ENCODE results near the gene F11. TPM values are rescaled to one million over a fixed set of nuclear protein-coding genes. Genes with fewer than 3 reads are reported as not detected.
"Not testable (repeated sequence)": the region's sequence is repeated elsewhere in the genome, so short reads cannot be mapped to it uniquely, and the experiment has no call there.

F11 gene
- total RNA-seq, 2 experiments from 2014 or later: not detected

DNA sequence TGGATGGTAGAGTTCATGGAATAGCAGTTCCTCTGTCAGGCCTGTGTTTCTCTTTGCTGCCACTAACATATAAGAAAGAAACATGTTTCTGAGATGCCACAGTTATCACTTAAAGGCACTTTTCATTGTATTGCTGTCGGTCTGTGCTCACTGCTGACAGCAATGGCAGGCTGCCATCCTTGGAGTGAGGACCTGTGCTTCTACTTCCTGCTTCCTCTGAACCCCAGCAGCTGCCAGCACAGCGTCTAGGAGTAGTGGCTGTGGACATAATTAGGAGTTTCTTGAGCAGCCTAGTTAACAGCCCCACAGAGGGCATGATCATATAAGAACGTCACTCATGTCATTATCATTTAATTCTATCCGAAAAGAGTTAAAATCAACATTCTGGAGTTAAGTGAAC is 30.5 kb downstream of the F11 start:
- Mint-ChIP-seq H3K4me3 (no peak overlapping the region), H3K9me3 (no peaks in the 10 kb centered on the region), H3K4me1 (ENCODE audit: low read depth) (peaks cover 2% of the 10 kb centered on the region), H3K36me3 (ENCODE audit: low read depth) (no peaks in the 10 kb centered on the region), H3K27me3 (ENCODE audit: low read depth) (peaks cover 33% of the 10 kb centered on the region), H3K27ac (no peak overlapping the region)
- no peak for DNase-seq
- intact Hi-C loops (cut with micrococcal nuclease): loop anchor here (5.0 kb wide), 2 partner anchors 176 to 426 kb away; partner anchors contain the start of gene FAT1
- CTCF ChIA-PET: interaction anchor here (0.6 to 2.5 kb wide), 7 partner anchors 59 to 354 kb away, joined by 3 to 28 read pairs (median 3); no protein-coding TSS in a partner anchor

DNA sequence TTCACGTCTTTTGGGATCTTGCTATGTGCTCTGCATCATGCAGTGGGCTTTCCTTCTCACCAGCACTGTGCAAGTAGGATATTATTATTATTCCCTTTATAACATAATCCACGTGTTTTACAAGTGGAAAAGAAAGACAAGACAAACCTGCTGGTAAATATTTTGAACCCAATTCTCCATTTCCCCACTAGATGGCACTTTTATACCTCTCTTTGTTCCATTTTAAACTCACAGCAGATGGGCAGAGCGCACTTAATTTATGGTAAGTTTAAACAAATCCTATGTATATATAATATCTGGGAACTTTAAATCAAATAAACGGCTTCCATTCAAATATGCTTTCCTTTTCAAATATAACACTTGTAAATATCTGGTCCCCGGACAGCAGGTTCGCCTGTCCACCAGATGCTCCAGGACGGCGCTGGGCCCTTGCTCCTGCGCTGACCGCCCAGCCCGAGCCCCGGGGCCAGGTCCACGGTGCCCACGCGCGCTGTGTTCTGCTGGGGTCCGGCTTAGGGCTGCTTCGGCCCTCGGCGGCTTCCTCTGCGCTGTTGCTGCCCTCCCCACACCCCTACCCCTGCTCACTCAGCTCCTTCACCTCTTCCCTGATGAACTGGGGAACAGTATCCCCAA is 31.1 kb downstream of the F11 start:
- Mint-ChIP-seq H3K9me3 (no peaks in the 10 kb centered on the region), H3K27ac (no peak overlapping the region), H3K4me3 (no peak overlapping the region), H3K4me1 (ENCODE audit: low read depth) (peaks cover 2% of the 10 kb centered on the region), H3K36me3 (ENCODE audit: low read depth) (no peaks in the 10 kb centered on the region), H3K27me3 (ENCODE audit: low read depth) (peaks cover 33% of the 10 kb centered on the region)
- CTCF ChIA-PET: interaction anchor here (0.5 to 2.7 kb wide), 5 partner anchors 163 to 354 kb away, joined by 3 to 28 read pairs (median 4); no protein-coding TSS in a partner anchor
- intact Hi-C loops (cut with micrococcal nuclease): loop anchor here (1.0 to 5.0 kb wide), 3 partner anchors 175 to 425 kb away; partner anchors contain the start of gene FAT1
- DNase-seq: no peak

DNA sequence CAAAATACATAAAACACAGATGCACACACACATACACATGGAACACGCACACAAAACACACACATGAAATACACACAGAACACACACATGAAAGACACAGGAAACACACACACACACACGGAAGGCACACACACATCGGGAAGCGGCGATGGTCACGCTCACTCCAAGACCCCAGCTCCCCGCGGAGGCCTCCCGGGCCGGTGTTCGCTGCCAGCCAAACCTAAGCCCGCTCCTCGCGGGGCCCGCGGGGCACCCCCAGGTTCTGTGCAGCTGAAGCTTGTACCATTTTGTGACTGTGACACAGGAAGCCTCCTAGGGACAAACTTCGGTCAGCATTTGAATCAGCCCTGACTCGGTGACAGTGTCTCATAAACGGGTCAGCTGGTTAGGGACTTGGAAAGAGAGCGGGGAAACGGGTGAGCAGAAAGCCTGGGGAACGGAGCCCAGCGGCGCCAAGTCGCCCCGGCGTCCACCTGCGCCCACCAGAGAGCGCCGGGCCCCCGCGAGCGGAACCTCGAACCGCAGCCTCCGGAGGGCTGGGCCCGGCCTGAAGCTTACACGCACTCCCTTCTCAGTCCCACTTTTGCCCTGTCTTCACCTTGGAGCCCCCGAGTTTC is 32.1 kb downstream of the F11 start:
- H3K36me3 Mint-ChIP-seq (ENCODE audit: low read depth): no peaks in the 10 kb centered on the region
- H3K4me3 Mint-ChIP-seq: no peak overlapping the region
- H3K27ac Mint-ChIP-seq: no peak overlapping the region
- intact Hi-C loops (cut with micrococcal nuclease): loop anchor here (5.0 kb wide), 2 partner anchors 174 to 424 kb away; partner anchors contain the start of gene FAT1
- peaks cover 2% of the 10 kb centered on the region for H3K4me1 Mint-ChIP-seq (ENCODE audit: low read depth)
- H3K27me3 Mint-ChIP-seq (ENCODE audit: low read depth): peaks cover 30% of the 10 kb centered on the region
- DNase-seq: peak; percentile 10
- CTCF ChIA-PET: interaction anchor here (0.5 to 2.7 kb wide), 2 partner anchors 162 to 289 kb away, joined by 3 to 14 read pairs; no protein-coding TSS in a partner anchor
- no peaks in the 10 kb centered on the region for H3K9me3 Mint-ChIP-seq

DNA sequence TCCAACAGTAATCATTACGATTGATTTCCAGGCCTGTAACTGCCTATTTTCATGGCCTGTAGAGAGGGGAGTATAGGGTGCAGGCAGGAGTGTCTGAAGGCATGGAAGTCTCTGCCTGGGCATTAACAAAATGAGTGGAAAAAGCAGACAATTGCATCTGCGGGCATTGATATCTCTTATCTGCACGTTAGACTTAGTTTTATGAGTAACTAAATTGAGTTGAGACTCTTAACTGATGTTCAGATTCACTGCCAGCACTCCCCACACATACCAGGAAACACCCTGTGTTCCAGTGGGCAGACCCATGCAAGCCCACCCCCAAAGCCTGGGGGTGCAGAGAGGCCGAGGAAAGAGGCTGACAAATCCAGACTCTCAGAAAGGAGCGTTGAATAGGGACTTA is 33.3 kb downstream of the F11 start:
- CTCF ChIA-PET: interaction anchor here (2.7 kb wide), 1 partner anchor 288 kb away, joined by 14 read pairs; no protein-coding TSS in a partner anchor
- Mint-ChIP-seq H3K36me3 (ENCODE audit: low read depth) (no peaks in the 10 kb centered on the region), H3K27ac (no peak overlapping the region), H3K27me3 (ENCODE audit: low read depth) (peaks cover 29% of the 10 kb centered on the region), H3K9me3 (no peaks in the 10 kb centered on the region), H3K4me3 (no peak overlapping the region), H3K4me1 (ENCODE audit: low read depth) (peaks cover 2% of the 10 kb centered on the region)
- intact Hi-C loops (cut with micrococcal nuclease): loop anchor here (5.0 kb wide), 2 partner anchors 173 to 423 kb away; partner anchors contain the start of gene FAT1
- no peak for DNase-seq

DNA sequence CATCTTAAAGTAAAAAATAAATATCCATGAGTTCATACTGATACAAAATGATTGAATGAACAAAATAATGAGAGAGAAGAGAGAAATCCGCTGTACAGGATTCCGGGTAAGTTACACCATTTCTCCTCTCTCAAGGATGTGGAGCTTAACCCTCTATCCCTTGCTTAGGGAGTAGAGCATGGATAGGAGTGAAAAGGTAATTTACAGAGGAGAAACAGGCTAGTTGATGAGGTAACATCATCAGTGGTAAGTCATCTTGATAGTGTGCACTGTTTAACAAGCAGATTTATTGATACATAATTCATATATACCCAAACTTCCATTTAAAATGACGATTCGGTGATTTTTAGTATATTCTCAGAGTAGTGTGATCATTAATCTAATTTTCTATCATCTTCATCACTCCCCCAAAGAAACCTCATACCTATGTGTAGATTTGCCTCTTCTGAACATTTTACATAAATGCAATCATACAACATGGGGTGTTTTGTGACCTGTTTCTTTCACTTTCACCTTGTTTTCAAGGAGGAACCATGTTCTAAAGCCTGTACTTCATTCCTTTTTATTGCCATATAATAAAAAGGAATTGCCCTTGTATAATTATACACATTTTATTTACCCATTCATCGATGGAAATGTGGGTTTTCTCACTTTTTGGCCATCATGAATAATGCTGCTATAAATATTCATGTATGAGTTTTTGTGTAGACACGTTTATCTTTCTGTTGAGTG is 34.8 kb downstream of the F11 start:
- intact Hi-C loops (cut with micrococcal nuclease): no loop called here
- CTCF ChIA-PET: no interaction called here
- Mint-ChIP-seq H3K36me3 (ENCODE audit: low read depth) (no peaks in the 10 kb centered on the region), H3K27me3 (ENCODE audit: low read depth) (peaks cover 41% of the 10 kb centered on the region), H3K4me1 (ENCODE audit: low read depth) (peaks cover 2% of the 10 kb centered on the region), H3K4me3 (no peak overlapping the region), H3K27ac (no peak overlapping the region), H3K9me3 (no peaks in the 10 kb centered on the region)
- no peak for DNase-seq

DNA sequence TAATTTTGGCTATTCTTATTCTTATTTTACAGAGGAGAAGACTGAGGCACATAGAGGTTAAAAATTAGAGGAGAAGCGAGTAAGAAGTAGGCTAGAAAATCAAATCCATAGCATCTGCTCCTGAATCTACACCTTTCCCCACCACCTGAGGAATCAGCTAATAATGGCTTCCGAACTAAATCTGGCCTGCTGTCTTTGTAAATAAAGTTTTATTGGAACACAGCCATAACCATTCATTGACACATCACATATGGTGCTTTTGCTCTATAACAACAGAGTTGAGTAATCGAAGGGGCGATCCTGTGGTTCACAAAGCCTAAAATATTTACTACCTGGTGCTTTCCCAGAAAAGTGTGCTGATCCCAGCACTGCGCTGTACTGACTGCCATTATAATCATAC is 38.2 kb downstream of the F11 start:
- DNase-seq: no peak
- Mint-ChIP-seq H3K9me3 (no peaks in the 10 kb centered on the region), H3K4me3 (no peak overlapping the region), H3K36me3 (ENCODE audit: low read depth) (no peaks in the 10 kb centered on the region), H3K4me1 (ENCODE audit: low read depth) (no peaks in the 10 kb centered on the region), H3K27me3 (ENCODE audit: low read depth) (peaks cover 37% of the 10 kb centered on the region), H3K27ac (no peak overlapping the region)
- intact Hi-C loops (cut with micrococcal nuclease): no loop called here
- CTCF ChIA-PET: no interaction called here

DNA sequence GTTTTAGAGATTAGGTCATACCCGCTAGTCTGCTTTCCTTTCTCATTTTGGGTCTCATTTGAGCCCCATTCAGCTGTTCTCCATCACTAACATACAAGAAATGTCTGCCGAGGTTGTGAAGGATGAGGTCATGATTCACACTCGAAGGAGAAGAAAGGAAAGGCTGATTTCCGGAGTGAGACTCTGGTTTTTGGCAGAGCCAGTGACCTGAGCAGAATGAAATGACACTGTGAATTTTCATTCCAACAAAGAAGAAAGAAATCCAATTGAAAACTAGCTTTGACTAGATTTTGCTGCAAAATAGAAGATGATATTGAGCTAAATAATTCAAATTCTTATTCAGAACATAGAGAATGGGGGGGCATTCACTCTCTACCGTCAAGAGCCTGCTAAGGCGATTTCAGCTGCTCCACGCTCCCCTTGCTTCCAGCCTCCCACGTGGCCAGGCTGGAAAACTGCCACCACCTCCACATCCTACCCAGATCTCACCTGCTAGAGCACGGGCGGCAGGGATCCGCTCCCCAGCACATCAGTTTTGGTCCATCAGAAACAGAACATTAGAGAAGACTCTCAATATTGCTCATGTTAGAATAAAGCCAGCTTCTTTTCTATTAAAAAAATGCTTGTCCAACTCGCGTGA is 39.0 kb downstream of the F11 start:
- H3K4me1 Mint-ChIP-seq (ENCODE audit: low read depth): no peaks in the 10 kb centered on the region

DNA sequence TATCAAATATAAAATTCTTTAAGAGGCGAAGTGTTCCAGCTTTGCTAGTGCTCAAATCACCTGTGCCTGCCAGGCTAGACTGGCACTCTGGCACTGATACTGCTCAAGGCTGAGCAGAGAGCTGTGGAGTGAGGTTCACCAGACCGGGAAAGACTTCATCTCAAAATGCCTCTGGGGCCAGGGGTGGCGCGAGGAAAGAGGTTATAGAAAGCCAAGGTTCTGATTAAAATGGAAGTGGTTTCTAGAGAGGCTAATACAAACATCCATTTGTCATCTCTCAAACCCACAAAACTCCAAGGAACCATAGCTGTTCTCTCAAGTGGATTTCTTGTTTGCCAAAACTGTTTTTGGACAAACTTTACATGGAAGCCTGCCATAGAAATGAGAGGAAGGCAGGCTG is 41.5 kb downstream of the F11 start:
- Mint-ChIP-seq H3K27me3 (ENCODE audit: low read depth) (peaks cover 30% of the 10 kb centered on the region), H3K9me3 (no peaks in the 10 kb centered on the region), H3K36me3 (ENCODE audit: low read depth) (no peaks in the 10 kb centered on the region), H3K27ac (no peak overlapping the region), H3K4me3 (no peak overlapping the region), H3K4me1 (ENCODE audit: low read depth) (no peaks in the 10 kb centered on the region)
- CTCF ChIA-PET: interaction anchor here (1.1 kb wide), 1 partner anchor 279 kb away, joined by 3 read pairs; no protein-coding TSS in a partner anchor
- DNase-seq: no peak
- intact Hi-C loops (cut with micrococcal nuclease): no loop called here

More for the DNA sequence above, 39.0 kb downstream of the F11 start:
- CTCF ChIA-PET: interaction anchor here (0.7 kb wide), 1 partner anchor 81 kb away, joined by 3 read pairs; no protein-coding TSS in a partner anchor
- no peaks in the 10 kb centered on the region for H3K36me3 Mint-ChIP-seq (ENCODE audit: low read depth)
- DNase-seq: no peak
- H3K4me3 Mint-ChIP-seq: no peak overlapping the region
- intact Hi-C loops (cut with micrococcal nuclease): no loop called here
- no peak overlapping the region for H3K27ac Mint-ChIP-seq
- H3K27me3 Mint-ChIP-seq (ENCODE audit: low read depth): peaks cover 31% of the 10 kb centered on the region
- no peaks in the 10 kb centered on the region for H3K9me3 Mint-ChIP-seq

DNA sequence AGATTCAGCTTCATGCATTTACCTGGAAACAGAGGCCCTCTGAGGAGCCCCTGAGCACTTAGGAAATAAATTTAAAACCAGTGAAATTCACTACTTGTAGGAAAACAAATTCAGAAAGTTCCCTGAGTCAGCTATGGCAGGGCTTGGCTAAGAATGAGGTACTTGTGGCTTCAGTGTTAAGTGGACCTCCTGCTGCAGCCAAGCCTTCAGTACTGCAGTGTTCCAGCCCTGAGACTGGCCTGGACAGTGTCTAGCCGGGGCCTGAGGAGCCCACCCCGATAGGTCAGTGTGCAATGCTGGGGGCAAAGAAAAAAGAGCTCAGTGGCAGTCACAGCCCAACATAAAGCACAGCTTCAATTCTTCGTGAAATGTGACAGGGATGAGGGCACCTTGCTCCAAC is 41.9 kb downstream of the F11 start:
- Mint-ChIP-seq H3K4me1 (ENCODE audit: low read depth) (no peaks in the 10 kb centered on the region), H3K9me3 (no peaks in the 10 kb centered on the region), H3K27me3 (ENCODE audit: low read depth) (peaks cover 30% of the 10 kb centered on the region), H3K36me3 (ENCODE audit: low read depth) (no peaks in the 10 kb centered on the region), H3K4me3 (no peak overlapping the region), H3K27ac (no peak overlapping the region)
- CTCF ChIA-PET: interaction anchor here (1.1 kb wide), 1 partner anchor 279 kb away, joined by 3 read pairs; no protein-coding TSS in a partner anchor
- no peak for DNase-seq
- intact Hi-C loops (cut with micrococcal nuclease): no loop called here

DNA sequence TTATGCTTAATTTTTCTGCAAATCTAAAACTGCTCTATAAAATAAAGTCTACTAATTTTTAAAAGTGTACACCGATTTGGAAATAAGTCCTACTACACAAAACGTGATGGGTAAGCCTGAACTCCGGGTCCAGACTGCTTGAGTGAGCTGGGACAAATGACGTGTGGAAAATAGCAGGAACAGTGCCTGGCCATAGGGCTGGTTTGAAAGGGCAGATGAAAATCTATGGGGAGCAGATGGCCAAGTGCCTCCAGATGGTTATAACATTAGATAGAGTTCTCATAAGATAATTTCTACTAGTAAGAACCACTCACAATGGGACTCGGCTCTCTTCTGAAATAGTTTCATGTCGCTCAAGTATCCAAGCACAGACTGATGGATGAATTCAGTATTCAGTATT is 52.5 kb downstream of the F11 start:
- Mint-ChIP-seq H3K4me1 (ENCODE audit: low read depth) (no peaks in the 10 kb centered on the region), H3K36me3 (ENCODE audit: low read depth) (no peaks in the 10 kb centered on the region), H3K4me3 (no peak overlapping the region)

DNA sequence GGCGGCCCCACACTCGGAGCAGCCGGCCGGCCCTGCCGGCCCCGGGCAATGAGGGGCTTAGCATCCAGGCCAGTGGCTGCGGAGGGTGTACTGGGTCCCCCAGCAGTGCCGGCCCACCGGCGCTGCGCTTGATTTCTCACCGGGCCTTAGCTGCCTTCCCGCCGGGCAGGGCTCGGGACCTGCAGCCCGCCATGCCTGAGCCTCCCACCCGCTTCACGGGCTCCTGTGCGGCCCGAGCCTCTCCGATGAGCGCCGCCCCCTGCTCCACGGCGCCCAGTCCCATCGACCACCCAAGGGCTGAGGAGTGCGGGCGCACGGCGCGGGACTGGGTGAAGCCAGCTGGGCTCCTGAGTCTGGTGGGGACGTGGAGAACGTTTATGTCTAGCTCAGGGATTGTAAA is 58.7 kb downstream of the F11 start:
- intact Hi-C loops (cut with micrococcal nuclease); CTCF ChIA-PET; H3K27me3 Mint-ChIP-seq (ENCODE audit: low read depth); H3K9me3 Mint-ChIP-seq; H3K27ac Mint-ChIP-seq; H3K4me1 Mint-ChIP-seq (ENCODE audit: low read depth); DNase-seq; H3K4me3 Mint-ChIP-seq; H3K36me3 Mint-ChIP-seq (ENCODE audit: low read depth): not testable (repeated sequence)

More for the DNA sequence above, 52.5 kb downstream of the F11 start:
- CTCF ChIA-PET: interaction anchor here (0.9 kb wide), 1 partner anchor 9 kb away, joined by 3 read pairs; no protein-coding TSS in a partner anchor
- H3K9me3 Mint-ChIP-seq: no peaks in the 10 kb centered on the region
- intact Hi-C loops (cut with micrococcal nuclease): no loop called here
- H3K27me3 Mint-ChIP-seq (ENCODE audit: low read depth): peaks cover 8% of the 10 kb centered on the region
- H3K27ac Mint-ChIP-seq: no peak overlapping the region
- no peak for DNase-seq

DNA sequence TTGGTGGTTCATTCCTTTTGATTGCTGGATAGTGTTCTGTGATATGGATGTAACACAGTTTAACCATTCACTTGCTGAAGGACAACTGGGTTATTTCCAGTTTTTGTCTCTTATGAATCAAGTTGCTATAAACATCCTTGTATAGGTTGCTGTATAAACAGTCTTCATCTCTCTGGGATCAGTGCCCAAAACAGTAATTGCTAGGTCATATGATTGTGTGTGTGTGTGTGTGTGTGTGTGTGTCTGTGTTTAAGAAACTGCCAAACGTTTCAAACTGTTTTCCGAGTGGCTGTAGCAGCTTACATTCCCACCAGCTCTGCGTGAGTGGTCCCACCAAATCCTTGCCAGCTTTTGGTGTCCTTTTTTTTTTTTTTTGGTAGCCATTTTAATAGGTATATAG is 60.4 kb downstream of the F11 start:
- no peak overlapping the region for H3K4me3 Mint-ChIP-seq
- CTCF ChIA-PET: interaction anchor here (0.6 kb wide), 1 partner anchor 255 kb away, joined by 3 read pairs; no protein-coding TSS in a partner anchor
- intact Hi-C loops (cut with micrococcal nuclease): no loop called here

More for the DNA sequence above, 60.4 kb downstream of the F11 start:
- DNase-seq: no peak
- Mint-ChIP-seq H3K27ac (no peak overlapping the region), H3K9me3 (peaks cover 2% of the 10 kb centered on the region), H3K4me1 (ENCODE audit: low read depth) (no peaks in the 10 kb centered on the region), H3K36me3 (ENCODE audit: low read depth) (peaks cover 2% of the 10 kb centered on the region), H3K27me3 (ENCODE audit: low read depth) (no peaks in the 10 kb centered on the region)
